Measurements from ENCODE around the gene FAM184B.
"Not testable (repeated sequence)": the region's sequence is repeated elsewhere in the genome, so short reads cannot be mapped to it uniquely, and the experiment has no call there.

The FAM184B gene

GRCh38 chr4:17721496-17722355 is 59.7 kb downstream of the FAM184B start:
- DNase-seq (ENCODE audit: extremely low read depth in 1 of 2, low read depth in 1 of 2), result no peak

GRCh38 chr4:17719106-17719505 is 62.3 kb downstream of the FAM184B start:
- no peak for DNase-seq (ENCODE audit: extremely low read depth in 1 of 2, low read depth in 1 of 2)

GRCh38 chr4:17718471-17718870 is 63.0 kb downstream of the FAM184B start:
- DNase-seq (ENCODE audit: extremely low read depth in 1 of 2, low read depth in 1 of 2), result no peak

- DNase-seq (ENCODE audit: extremely low read depth in 1 of 2, low read depth in 1 of 2), result no peak
Measured at GRCh38 chr4:17717301-17717700, 64.1 kb downstream of the FAM184B start.

DNA sequence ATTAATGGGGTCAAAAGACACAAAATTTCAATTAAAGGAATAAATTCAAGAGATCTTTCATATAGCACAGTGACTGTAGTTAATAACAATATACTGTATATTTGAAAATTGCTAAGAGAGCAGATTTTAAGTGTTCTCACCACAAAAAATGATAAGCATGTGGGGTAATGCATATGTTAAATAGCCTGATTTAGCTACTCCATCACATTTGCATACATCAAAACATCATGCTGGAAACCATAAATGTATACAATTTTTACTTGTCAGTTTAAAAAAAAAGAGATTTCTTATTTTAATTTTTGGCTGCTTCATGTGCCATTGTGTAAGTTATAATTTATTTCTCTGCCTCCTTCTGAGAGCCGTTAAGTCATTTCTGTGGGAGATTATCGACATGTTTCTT is 65.9 kb downstream of the FAM184B start:
- no peak for DNase-seq (ENCODE audit: extremely low read depth in 1 of 2, low read depth in 1 of 2)

- no peak for DNase-seq (ENCODE audit: extremely low read depth in 1 of 2, low read depth in 1 of 2)
Measured at GRCh38 chr4:17713779-17714178, 67.6 kb downstream of the FAM184B start.

GRCh38 chr4:17712166-17712565 is 69.3 kb downstream of the FAM184B start:
- no peak for DNase-seq (ENCODE audit: extremely low read depth in 1 of 2, low read depth in 1 of 2)

- DNase-seq (ENCODE audit: extremely low read depth in 1 of 2, low read depth in 1 of 2), result not testable (repeated sequence)
Measured at GRCh38 chr4:17711206-17711605, 70.2 kb downstream of the FAM184B start.

- no peak for DNase-seq (ENCODE audit: extremely low read depth in 1 of 2, low read depth in 1 of 2)
Measured at GRCh38 chr4:17709763-17710068, 71.7 kb downstream of the FAM184B start.

GRCh38 chr4:17708992-17709762 is 72.2 kb downstream of the FAM184B start:
- DNase-seq (ENCODE audit: extremely low read depth in 1 of 2, low read depth in 1 of 2), result no peak

GRCh38 chr4:17707671-17708070 is 73.8 kb downstream of the FAM184B start:
- no peak for DNase-seq (ENCODE audit: extremely low read depth in 1 of 2, low read depth in 1 of 2)

- DNase-seq (ENCODE audit: extremely low read depth in 1 of 2, low read depth in 1 of 2), result no peak
Measured at GRCh38 chr4:17705107-17705506, 76.3 kb downstream of the FAM184B start.

GRCh38 chr4:17704020-17704650 is 77.3 kb downstream of the FAM184B start:
- no peak for DNase-seq (ENCODE audit: extremely low read depth in 1 of 2, low read depth in 1 of 2)

- no peak for DNase-seq (ENCODE audit: extremely low read depth in 1 of 2, low read depth in 1 of 2)
Measured at GRCh38 chr4:17702641-17703040, 78.8 kb downstream of the FAM184B start.

GRCh38 chr4:17701882-17702281 is 79.5 kb downstream of the FAM184B start:
- no peak for DNase-seq (ENCODE audit: extremely low read depth in 1 of 2, low read depth in 1 of 2)

GRCh38 chr4:17701138-17701839 is 80.1 kb downstream of the FAM184B start:
- DNase-seq (ENCODE audit: extremely low read depth in 1 of 2, low read depth in 1 of 2), result no peak

GRCh38 chr4:17699380-17699779 is 82.0 kb downstream of the FAM184B start:
- no peak for DNase-seq (ENCODE audit: extremely low read depth in 1 of 2, low read depth in 1 of 2)

- no peak for DNase-seq (ENCODE audit: extremely low read depth in 1 of 2, low read depth in 1 of 2)
Measured at GRCh38 chr4:17698116-17698515, 83.3 kb downstream of the FAM184B start.

DNA sequence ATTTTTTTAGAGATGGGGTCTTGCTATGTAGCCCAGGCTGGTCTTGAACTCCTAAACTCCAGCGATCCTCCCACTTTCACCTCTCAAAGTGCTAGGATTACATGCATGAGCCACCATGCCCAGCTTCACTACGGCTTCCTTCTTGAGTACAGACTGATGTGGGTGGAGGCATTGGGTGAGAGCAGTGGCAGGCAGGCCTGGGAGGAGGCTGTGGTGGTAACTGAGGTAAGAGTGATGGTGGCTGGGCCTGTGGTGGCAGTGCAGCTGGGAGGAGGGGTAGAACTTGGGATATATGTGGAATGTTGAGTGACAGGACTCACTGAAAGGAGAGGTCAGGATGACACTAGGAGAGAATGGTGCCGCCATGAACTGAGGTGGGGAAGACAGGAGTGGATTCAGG is 86.1 kb downstream of the FAM184B start:
- no peak for DNase-seq (ENCODE audit: extremely low read depth in 1 of 2, low read depth in 1 of 2)

- no peak for DNase-seq (ENCODE audit: extremely low read depth in 1 of 2, low read depth in 1 of 2)
Measured at GRCh38 chr4:17694552-17694951, 86.9 kb downstream of the FAM184B start.

GRCh38 chr4:17690898-17691297 is 90.5 kb downstream of the FAM184B start:
- no peak for DNase-seq (ENCODE audit: extremely low read depth in 1 of 2, low read depth in 1 of 2)

All from stimulated activated CD8-positive, alpha-beta memory T cell treated with anti-CD3 and anti-CD28 coated beads, Interleukin-7, amount 100 ng/mL, for 48 hours (primary cell).